ENCODE measurements around the gene WIPF2. TPM values are rescaled to one million over a fixed set of nuclear protein-coding genes. Genes with fewer than 3 reads are reported as not detected.

The WIPF2 gene
- total and polyA plus RNA-seq, 2 experiments from 2014 or later, result 10.3 to 23.8 TPM

GRCh38 chr17:40316571-40317344 lies 97.7 kb downstream of the WIPF2 start:
- Histone ChIP-seq H3K4me3 (no peak overlapping the region), H3K27me3 (no peaks in the 10 kb centered on the region), H3K79me2 (peaks cover 75% of the 10 kb centered on the region), H3K36me3 (replicated peaks; ENCODE audit: insufficient read depth, low read depth) (no peaks in the 10 kb centered on the region), H3K4me2 (peak overlapping the region; percentile 87), H4K20me1 (ENCODE audit: insufficient read depth, poor library complexity, severe bottlenecking) (peaks cover 31% of the 10 kb centered on the region), H3K9me2 (replicated peaks; ENCODE audit: insufficient read depth) (no peaks in the 10 kb centered on the region), H3K4me1 (ENCODE audit: insufficient read depth) (peaks cover 76% of the 10 kb centered on the region), H2AFZ (peak overlapping the region; percentile 43), H3K27ac (peak overlapping the region; percentile 95), H3K9me3 (ENCODE audit: low read depth) (no peaks in the 10 kb centered on the region)
- TF ChIP-seq EZH2 (IDR thresholded peaks at IDR 0.05; ENCODE audit: borderline replicate concordance) (no peak), EZH2phosphoT487 (IDR thresholded peaks at IDR 0.05; ENCODE audit: low read depth, severe bottlenecking, unreplicated experiment) (no peak), CTCF (IDR thresholded peaks at IDR 0.05; ENCODE audit: poor library complexity) (no peak)
- peak; percentile 88 for DNase-seq (ENCODE audit: low spot score)
- 8% methylated on average over 27 of the region's 38 CpGs for WGBS (ENCODE audit: low lambda C conversion rate, missing lambda C conversion rate)

GRCh38 chr17:40317345-40317873 lies 98.3 kb downstream of the WIPF2 start:
- peaks cover 37% of the 10 kb centered on the region for H4K20me1 ChIP-seq (ENCODE audit: insufficient read depth, poor library complexity, severe bottlenecking)
- H3K4me3 ChIP-seq, result peak overlapping the region; percentile 22
- no peaks in the 10 kb centered on the region for H3K9me2 ChIP-seq (replicated peaks; ENCODE audit: insufficient read depth)
- peak overlapping the region; percentile 95 for H3K27ac ChIP-seq
- no peaks in the 10 kb centered on the region for H3K9me3 ChIP-seq (ENCODE audit: low read depth)
- H3K4me1 ChIP-seq (ENCODE audit: insufficient read depth), result peaks cover 78% of the 10 kb centered on the region
- no peaks in the 10 kb centered on the region for H3K27me3 ChIP-seq
- no peak overlapping the region for H2AFZ ChIP-seq
- H3K4me2 ChIP-seq, result peak overlapping the region; percentile 87
- H3K79me2 ChIP-seq, result peaks cover 75% of the 10 kb centered on the region
- DNase-seq (ENCODE audit: low spot score), result peak; percentile 74
- H3K36me3 ChIP-seq (replicated peaks; ENCODE audit: insufficient read depth, low read depth), result no peaks in the 10 kb centered on the region
- WGBS (ENCODE audit: low lambda C conversion rate, missing lambda C conversion rate), result 11% methylated on average over 6 of the region's 6 CpGs
- no peak for TF ChIP-seq EZH2phosphoT487 (IDR thresholded peaks at IDR 0.05; ENCODE audit: low read depth, severe bottlenecking, unreplicated experiment)
- TF ChIP-seq CTCF (IDR thresholded peaks at IDR 0.05; ENCODE audit: poor library complexity), result peak; percentile 50
- TF ChIP-seq EZH2 (IDR thresholded peaks at IDR 0.05; ENCODE audit: borderline replicate concordance), result no peak

GRCh38 chr17:40317880-40318829 lies 99.1 kb downstream of the WIPF2 start:
- H3K79me2 ChIP-seq, result peaks cover 75% of the 10 kb centered on the region
- H3K27me3 ChIP-seq, result no peaks in the 10 kb centered on the region
- DNase-seq (ENCODE audit: low spot score), result peak; percentile 99
- peaks cover 45% of the 10 kb centered on the region for H4K20me1 ChIP-seq (ENCODE audit: insufficient read depth, poor library complexity, severe bottlenecking)
- H2AFZ ChIP-seq, result peak overlapping the region; percentile 51
- under 1% methylated on average over 55 of the region's 70 CpGs for WGBS (ENCODE audit: low lambda C conversion rate, missing lambda C conversion rate)
- TF ChIP-seq EZH2 (IDR thresholded peaks at IDR 0.05; ENCODE audit: borderline replicate concordance) (no peak), CTCF (IDR thresholded peaks at IDR 0.05; ENCODE audit: poor library complexity) (no peak), EZH2phosphoT487 (IDR thresholded peaks at IDR 0.05; ENCODE audit: low read depth, severe bottlenecking, unreplicated experiment) (no peak)
- no peaks in the 10 kb centered on the region for H3K9me2 ChIP-seq (replicated peaks; ENCODE audit: insufficient read depth)
- H3K4me1 ChIP-seq (ENCODE audit: insufficient read depth), result peaks cover 85% of the 10 kb centered on the region
- peak overlapping the region; percentile 92 for H3K4me3 ChIP-seq
- H3K9me3 ChIP-seq (ENCODE audit: low read depth), result no peaks in the 10 kb centered on the region
- peak overlapping the region; percentile 87 for H3K4me2 ChIP-seq
- no peaks in the 10 kb centered on the region for H3K36me3 ChIP-seq (replicated peaks; ENCODE audit: insufficient read depth, low read depth)
- H3K27ac ChIP-seq, result peak overlapping the region; percentile 95

Measured in hepatocyte (in vitro differentiated cells).